Kidney capillary endothelial cell (primary cell): ENCODE results near the gene TIGD6.
"Not testable (repeated sequence)": the region's sequence is repeated elsewhere in the genome, so short reads cannot be mapped to it uniquely, and the experiment has no call there.

Source experiments
- DNase-seq: peaks from one replicate; pipeline ENCODE4 v3.0.0-alpha.2; 2018; ENCODE audit warnings: low spot score

Gene TIGD6

GRCh38 chr5:150000256-150000989 is at the start of gene TIGD6, which contains the start of gene HMGXB3:
TSS of gene TIGD6 (minus strand) at chr5:150000654. CDS start at chr5:149996348, 4,306 bp downstream.
TSS of gene HMGXB3 (plus strand) at chr5:150000739. CDS start at chr5:150004853, 4,114 bp downstream.
- peak; percentile 91 for DNase-seq

DNA sequence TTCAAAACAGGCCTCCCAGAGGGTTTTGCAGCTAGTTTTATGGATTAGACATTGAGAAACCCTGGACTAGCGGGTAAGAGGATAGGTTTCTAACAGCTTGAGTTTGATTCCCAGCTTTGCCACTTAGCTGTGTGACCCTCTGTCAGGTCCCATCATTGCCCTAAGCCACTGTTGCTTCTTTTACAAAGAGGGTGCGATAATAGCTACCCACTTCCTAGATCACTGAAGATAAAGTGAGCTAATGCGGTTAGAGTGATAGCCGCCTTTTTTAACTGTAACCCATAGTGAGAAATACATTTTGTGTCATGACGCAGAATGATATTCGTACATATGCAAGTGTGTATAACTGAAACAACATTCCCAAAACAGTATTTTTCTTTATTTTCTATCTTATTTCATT is 45.6 kb upstream of the TIGD6 start:
- no peak for DNase-seq

DNA sequence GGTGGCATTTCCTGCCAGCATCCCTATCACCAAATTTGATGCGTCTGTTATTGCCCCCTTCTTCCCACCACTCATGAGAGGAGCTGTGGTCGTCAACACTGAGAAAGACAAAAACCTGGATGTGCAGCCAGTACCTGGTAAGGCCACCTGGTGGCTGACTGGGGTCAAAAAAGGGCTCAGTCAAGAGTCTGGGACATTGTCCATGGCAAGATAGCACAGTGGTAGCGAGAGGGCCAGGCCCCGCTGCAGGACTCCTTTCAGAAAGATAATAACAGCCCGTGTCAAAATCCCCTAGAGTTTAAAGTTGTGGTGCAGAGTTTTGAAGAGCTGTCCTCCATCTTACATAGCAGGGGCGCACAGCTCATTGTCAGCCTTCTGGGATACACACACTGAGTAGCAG is 45.1 kb upstream of the TIGD6 start:
- no peak for DNase-seq

GRCh38 chr5:150044712-150045111 is 44.3 kb upstream of the TIGD6 start:
- DNase-seq, result no peak

GRCh38 chr5:150044329-150044681 is 43.9 kb upstream of the TIGD6 start:
- no peak for DNase-seq

- no peak for DNase-seq
Measured at GRCh38 chr5:150043657-150044328, 43.3 kb upstream of the TIGD6 start.

DNA sequence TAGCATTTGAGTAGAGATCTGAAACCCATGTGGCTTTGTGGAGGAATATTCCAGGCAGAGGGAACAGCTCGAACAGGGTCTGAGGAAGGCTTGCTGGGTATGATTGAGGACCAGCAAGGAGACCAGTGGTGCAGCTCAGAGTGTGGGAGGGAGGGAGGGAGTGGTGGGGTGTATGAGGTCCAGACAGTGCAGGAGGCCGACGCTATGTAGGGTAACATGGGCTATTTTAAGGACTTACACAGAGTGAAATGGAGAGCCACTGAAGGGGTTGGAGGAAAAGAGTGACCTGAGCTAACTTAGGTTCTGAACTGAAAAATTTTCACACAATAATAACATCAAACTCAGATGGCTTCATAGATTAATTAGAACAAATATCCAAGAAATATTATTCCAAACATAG is 42.0 kb upstream of the TIGD6 start:
- DNase-seq, result no peak

DNA sequence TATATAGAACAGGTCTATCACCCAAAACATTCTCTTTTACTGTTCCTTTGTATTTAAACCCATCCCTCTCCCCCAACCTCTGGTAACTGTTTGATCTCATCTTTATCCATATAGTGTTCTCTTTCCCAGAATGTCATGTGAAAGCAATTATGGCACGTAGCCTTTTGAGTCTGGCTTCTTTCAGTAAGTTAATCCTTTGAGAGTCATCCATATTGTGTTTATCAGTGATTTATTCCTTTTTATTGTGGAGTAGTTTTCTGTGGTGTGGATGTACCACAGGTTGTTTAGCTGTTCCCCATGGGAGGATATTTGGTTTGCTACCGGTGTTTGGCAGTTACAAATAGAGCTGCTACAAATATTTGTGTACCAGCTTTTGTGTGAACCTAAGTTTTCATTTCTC is 38.1 kb upstream of the TIGD6 start:
- no peak for DNase-seq

GRCh38 chr5:150036513-150036912 is 36.1 kb upstream of the TIGD6 start:
- no peak for DNase-seq

DNA sequence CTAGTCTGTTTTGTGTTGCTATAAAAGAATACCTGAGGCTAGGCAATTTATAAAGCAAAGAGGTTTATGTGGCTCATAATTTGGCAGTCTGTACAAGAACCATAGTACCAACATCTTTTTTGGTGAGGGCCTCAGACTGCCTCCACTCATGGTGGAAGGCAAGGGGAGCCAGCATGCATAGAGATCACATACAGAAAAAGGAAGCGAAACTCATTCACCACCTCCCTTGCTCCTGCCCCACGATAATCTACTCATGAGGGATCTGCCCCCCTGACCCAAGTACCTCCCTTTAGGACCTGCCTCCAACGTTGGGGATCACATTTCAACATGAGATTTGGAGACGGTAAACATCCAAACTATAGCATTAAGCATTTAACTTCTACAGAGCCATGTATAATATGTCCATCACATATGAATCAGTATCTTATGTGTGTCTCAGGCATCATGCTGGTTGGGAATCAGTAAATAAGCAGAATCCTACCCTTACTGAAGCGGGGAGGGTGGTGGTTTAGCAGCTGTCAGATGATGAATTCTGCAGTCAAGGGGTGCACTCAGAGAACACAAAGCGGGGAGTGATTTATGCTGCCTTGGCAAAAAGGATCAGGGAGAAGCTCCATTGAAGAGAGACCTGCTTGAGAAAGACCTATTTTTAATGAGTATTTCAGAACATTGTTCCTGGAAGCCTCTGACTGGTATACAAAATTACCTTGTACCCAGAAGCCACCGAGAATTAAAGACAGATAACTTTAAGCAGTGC is 34.9 kb upstream of the TIGD6 start:
- no peak for DNase-seq

DNA sequence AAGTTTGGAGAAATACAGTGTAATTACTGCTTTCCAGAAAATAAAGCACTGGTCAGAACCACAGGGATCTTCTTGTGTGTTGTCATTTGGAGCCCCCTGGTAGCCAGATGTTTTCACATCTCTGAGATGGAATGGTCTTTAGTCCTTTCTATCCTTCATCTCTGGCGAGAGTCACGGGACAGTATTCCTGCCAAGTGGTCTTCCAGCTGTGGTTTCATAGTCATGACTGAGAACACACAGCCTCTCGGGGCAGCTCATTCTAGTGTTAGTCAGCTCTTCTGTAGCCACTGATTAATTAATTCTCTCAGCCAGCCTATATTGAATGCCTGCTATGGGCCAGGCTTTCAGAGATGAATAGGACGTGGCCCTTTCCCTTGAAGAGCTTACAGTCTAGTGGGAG is 34.2 kb upstream of the TIGD6 start:
- no peak for DNase-seq

GRCh38 chr5:150033334-150033733 is 32.9 kb upstream of the TIGD6 start:
- DNase-seq, result no peak

DNA sequence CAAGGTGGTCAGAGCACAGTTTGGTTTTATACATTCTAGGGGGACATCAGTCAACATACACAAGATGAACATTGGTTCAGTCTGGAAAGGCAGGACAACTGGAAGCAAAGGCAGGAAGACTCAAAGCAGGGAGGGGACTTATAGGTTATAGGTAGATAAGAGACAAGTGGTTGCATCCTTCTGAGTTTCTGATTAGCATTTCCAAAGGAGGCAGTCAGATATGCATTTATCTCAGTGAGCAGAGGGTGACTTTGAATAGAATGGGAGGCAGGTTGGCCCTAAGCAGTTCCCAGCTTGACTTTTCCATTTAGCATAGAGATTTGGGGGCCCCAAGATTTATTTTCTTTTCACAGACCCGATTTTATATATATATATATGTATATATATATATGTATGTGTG is 27.6 kb upstream of the TIGD6 start:
- DNase-seq, result not testable (repeated sequence)

DNA sequence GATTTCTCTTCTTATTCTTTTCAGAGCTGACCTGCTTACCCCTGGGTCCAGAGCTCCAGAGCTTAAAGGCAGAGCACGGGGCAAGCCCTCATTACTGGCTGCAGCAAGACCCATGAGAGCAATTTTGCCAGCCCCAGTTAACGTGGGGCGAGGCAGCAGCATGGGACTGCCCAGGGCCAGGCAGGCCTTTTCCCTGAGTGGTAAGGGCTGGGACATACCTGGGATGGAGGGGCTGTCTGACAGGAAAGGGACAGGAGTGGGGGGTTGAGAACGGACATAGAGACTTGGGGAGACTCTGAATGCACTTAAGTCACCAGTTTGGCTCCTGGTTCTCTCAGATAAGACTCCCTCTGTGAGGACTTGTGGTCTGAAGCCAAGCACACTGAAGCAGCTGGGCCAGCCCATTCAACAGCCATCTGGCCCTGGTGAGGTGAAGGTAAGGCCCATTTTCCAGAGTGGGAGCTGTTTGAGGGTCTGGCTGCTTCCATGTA is 26.3 kb upstream of the TIGD6 start:
- no peak for DNase-seq

DNA sequence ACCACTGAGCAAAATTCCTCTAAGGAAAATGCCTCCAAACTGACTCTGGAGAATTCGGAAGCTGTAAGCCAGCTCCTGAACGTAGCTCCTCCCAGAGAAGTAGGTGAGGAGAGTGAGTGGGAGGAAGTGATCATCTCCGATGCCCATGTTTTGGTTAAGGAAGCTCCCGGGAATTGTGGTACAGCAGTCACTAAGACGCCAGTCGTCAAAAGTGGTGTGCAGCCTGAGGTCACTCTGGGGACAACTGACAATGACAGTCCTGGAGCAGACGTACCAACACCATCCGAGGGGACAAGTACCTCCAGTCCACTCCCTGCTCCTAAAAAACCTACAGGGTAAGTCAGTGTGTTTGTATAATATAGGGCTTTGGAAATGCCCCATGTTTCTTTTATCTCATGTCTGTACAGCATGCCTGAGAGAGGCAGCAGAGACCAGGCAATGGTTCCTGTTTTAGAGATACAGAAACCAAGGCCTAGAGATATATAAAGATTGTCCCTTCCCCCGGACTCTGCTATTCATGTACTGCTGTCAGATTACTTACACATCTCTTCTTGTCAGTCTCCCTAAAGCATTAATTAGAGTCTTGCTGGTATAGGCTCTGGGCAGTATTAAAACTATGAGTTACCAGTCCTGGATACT is 24.0 kb upstream of the TIGD6 start:
- DNase-seq, result peak; percentile 76

- no peak for DNase-seq
Measured at GRCh38 chr5:150023136-150023535, 22.7 kb upstream of the TIGD6 start.

DNA sequence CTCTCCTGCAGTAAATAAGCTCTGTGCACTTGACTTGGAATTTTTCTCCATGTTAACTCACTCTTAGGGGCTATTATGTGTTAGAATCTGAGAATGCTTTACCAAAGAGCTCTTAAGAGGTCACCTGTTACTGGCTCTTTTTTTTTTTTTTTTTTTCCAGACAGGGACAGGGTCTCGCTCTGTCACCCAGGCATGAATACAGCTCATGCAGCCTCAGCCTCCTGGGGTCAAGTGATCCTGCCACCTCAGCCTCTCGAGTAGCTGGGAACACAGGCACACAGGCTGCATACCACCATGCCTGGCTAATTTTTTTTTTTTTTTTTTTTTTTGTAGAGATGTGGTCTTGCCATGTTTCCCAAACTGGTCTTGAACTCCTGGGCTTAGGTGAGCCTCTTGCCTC is 22.2 kb upstream of the TIGD6 start:
- DNase-seq, result no peak

GRCh38 chr5:150022158-150022531 is 21.7 kb upstream of the TIGD6 start:
- peak; percentile 97 for DNase-seq

DNA sequence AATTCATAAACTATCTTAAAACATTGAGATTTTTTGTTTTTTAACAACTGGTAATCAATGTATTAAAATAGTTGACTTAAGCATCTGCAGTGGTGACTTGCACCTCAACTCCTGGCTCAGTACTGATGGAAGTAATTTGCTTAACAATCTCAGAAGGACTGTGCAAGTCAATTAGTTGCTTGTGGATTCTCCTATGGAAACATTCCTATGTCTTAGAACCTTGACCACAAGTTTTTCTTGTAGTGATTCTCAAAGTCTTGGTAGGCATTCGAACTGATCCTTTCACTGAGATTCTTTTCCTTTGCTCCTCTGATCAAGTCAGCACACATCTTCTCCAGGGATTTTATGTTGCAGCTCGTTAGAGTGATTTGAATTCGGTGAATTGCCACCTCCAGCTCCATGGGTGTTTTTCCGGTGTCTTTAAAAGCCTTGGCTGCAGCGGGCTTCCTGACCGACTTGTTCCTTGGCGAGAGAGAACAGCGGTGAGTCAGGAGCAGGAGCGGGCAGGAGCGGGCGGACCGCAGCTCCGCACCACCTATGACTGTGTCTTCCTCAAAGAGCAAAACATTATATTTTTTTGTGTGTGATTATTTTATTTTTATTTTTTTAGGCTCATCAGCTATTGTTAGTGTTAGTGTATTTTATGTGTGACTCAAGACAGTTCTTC is 21.2 kb upstream of the TIGD6 start:
- DNase-seq, result peak; percentile 89

DNA sequence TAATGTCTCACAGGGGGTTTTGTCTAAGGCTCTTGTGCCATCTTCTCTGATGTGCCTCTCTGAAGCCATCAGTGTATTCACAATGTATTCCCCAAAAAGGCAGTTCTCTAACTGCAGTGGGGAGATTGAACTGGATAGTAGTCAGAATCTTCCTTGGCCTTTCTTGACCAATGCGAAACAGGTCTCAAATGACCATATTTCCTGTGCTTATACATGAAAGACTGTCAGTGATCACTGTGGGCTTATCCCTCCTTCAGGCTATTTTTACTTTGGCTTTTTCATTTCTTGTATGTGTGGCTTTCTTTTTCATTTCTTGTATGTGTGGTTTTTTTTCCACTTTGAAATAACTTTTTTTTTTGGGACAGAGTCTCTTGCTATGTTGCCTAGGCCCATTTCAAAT is 19.8 kb upstream of the TIGD6 start:
- no peak for DNase-seq

DNA sequence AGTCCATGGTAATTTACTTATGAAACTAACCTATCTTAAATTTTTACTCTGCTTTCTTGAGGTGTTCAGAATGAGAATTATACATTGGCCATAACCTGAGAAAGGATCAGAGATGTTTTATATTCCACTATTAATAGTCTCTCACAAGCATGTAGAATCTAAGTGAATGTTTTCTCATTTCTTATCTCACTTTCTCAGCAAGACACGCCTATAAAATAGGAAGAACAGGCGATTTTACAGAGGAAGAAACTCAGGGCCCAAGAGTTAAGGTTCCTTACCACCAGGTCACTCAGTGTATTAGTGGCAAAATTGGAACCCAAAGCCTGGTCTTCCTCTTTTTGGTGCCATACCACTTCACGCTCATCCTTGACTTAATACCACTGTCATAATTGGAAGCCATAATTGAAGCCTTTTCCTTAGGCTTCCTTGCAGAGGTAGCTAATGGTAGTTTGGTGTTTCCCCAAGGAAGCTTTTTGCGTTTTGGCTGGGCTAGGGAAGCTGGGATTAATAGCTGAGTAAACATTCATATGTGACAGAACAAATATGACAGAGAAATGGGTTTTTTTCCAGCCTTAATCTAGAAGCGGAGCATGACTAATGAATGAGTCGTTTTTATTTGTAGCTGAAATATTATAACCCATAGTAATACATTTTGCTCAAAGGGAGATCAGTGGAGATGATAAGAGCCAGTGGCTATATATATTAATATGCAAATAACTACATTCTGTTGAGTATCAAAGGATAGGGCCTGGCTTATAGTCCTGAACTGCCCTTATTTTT is 17.0 kb upstream of the TIGD6 start:
- DNase-seq, result peak; percentile 80
